Measurements from ENCODE around the gene VEZF1. TPM values are rescaled to one million over a fixed set of nuclear protein-coding genes. Genes with fewer than 3 reads are reported as not detected.

The VEZF1 gene, protein sequence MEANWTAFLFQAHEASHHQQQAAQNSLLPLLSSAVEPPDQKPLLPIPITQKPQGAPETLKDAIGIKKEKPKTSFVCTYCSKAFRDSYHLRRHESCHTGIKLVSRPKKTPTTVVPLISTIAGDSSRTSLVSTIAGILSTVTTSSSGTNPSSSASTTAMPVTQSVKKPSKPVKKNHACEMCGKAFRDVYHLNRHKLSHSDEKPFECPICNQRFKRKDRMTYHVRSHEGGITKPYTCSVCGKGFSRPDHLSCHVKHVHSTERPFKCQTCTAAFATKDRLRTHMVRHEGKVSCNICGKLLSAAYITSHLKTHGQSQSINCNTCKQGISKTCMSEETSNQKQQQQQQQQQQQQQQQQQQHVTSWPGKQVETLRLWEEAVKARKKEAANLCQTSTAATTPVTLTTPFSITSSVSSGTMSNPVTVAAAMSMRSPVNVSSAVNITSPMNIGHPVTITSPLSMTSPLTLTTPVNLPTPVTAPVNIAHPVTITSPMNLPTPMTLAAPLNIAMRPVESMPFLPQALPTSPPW
- total RNA-seq, result 67.6 TPM

DNA sequence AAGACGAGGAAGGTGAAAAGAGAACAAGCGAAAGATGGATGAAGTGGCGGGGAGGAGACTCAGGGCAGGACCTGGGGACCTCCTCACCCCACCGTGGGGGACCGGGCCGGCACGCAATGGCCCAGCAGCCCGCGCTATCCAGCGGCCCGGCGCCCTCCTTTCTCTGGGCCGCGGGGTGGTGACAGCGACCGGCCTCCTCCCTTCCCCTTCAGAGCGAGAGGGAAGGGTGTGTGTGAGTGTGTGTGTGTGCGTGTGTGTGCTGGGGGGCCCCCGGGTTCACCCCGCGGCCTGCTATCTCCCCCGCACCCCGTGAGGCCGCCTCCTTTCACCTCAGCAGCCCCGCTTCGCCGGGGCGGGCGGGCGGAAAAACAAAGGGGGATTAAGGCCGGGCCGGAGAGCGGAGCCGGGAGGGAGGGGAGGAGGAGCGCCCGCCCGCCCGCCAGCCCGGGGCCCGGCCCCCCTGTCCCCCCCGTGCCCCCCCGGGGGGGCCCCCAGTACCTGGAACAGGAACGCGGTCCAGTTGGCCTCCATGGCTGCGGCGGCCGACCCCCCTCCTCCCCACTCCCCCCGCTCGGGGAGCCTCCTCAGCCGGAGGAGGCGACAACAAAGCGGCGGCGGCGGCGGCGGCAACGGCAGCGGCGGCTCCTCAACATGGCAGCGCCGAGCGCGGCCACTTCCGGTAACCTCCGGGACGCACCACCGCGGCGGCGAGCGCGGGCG lies at the start of gene VEZF1:
Gene VEZF1 (minus strand): TSS at position 674 of the 720 bp plus-strand sequence. CDS start 143 bp downstream, at position 531.

DNA sequence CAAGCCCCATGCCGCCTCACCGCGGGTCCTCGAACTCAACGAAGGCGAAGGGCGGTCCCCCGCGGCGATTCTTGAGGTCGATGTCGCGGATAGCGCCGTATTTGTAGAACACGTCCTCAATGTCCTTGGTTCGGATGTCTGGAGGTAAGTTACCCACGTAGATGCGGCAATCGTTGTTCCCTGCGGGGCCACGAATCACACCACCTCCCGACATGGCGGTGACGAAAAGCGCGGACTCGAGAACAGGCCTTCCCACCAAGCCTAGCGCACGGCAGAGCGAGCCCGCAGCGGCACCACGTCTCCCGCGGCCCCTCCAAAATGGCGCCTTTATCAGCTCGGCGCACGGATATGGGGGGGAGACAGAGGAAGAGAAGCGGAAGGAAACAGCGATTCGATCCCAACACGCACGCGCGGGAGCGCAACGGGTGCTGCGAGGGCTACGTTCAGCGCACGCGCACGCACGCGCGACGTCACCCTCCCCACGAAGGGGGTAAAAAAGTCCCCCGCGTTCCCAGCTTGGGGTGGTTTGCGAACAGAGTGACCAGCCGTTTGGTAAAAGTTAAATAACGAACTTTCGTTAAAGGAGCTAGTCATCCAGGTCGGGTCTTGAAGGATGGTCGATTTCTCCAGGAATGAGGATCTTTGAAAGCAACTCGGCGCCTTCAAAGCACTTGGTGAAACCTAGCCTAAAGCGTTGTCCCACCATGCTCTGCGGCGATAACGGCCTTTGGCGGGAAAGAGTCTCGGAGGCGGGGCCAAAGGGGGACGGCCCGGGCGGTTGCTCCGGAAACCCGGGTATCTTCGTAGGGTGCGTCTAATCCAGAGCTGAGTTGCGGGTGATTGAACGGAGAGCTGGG lies 19.1 kb upstream of the VEZF1 start, which contains the start of gene SRSF1:
Gene SRSF1 (minus strand): TSS at position 323 of the 857 bp plus-strand sequence. CDS start 109 bp downstream, at position 214.

GRCh38 chr17:57955183-57955931 lies 32.7 kb downstream of the VEZF1 start, which contains the start of gene CUEDC1:
Gene CUEDC1, minus strand, starts transcription at chr17:57955412. Its CDS starts 69,848 bp downstream, at chr17:57885564.

Small RNA genes lying within 50 kb of the gene (small RNA-seq; reads per million reads assigned to genes)
- gene AC015813.4, result not detected

Other genes starting within 250 kb of the VEZF1 start
- gene CCDC182, start 243.0 kb downstream of the VEZF1 start, total RNA-seq, result not detected
- 27.7 TPM for gene MRPS23, start 138.2 kb downstream of the VEZF1 start, total RNA-seq
- 21.2 TPM for gene CUEDC1, start 32.8 kb downstream of the VEZF1 start, total RNA-seq
- gene SRSF1, start 19.0 kb upstream of the VEZF1 start, total RNA-seq, result 283 TPM
- gene DYNLL2, start 95.2 kb upstream of the VEZF1 start, total RNA-seq, result 66.9 TPM
- gene OR4D1, start 160.1 kb upstream of the VEZF1 start, total RNA-seq, result under 0.01 TPM
- not detected for gene OR4D2, start 178.7 kb upstream of the VEZF1 start, total RNA-seq
- gene EPX, start 204.5 kb upstream of the VEZF1 start, total RNA-seq, result not detected
- gene MKS1, start 231.0 kb upstream of the VEZF1 start, total RNA-seq, result 17.5 TPM

All from diencephalon (tissue), 1 donor.